NT2/D1 (cell line): ENCODE data around the gene GNAQ.

Source experiments
- SUZ12 ChIP-seq: IDR thresholded peaks from 2 replicates; pipeline ENCODE4 v1.6.1; 2011; ENCODE audit not compliant: insufficient read length, insufficient read depth; ENCODE audit errors: extremely low read depth
- YY1 ChIP-seq: IDR thresholded peaks from 2 replicates; pipeline ENCODE4 v1.6.1; 2011; ENCODE audit not compliant: insufficient read length, insufficient read depth
- ZNF274 ChIP-seq: IDR thresholded peaks from 2 replicates; pipeline ENCODE4 v1.6.1; 2011; ENCODE audit warnings: mild to moderate bottlenecking, low read depth, low read length

DNA sequence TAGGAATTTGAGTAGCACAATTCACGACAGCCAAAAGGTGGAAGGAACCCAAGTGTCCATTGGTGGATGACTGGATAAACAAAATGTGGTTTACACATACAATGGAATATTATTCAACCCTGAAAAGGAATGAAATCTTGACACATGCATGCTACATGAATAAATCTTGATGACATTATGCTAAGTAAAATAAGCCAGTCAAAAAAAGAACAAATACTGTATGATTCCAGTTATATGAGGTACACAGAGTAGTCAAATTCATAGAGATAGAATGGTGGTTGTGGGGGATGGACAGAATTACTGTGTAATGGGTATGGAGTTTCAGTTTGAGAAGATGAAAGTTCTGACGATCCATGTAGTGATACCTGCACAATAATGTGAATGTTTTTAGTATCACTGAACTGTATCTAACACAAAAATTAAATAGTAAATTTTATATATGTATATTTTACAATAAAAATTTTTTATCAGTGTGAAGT lies 265.8 kb downstream of the GNAQ start:
- TF ChIP-seq YY1 (no peak), SUZ12 (no peak), ZNF274 (no peak)
